ENCODE results near the gene ADAT1.

ADAT1 gene

GRCh38 chr16:75660726-75661302, 37.7 kb upstream of the ADAT1 start:
- ATAC-seq = no peak
- TF ChIP-seq ZNF565 (CRISPR knock-in tag; conservative IDR thresholded peaks at IDR 0.05; ENCODE audit: low read depth) (no peak), CSDC2 (CRISPR knock-in tag; IDR thresholded peaks at IDR 0.05) (no peak), RARB (CRISPR knock-in tag; IDR thresholded peaks at IDR 0.05) (no peak), GLIS3 (CRISPR knock-in tag; IDR thresholded peaks at IDR 0.05) (no peak), POU6F1 (CRISPR knock-in tag; IDR thresholded peaks at IDR 0.05; ENCODE audit: borderline replicate concordance, low read depth) (no peak), BACH2 (CRISPR knock-in tag; IDR thresholded peaks at IDR 0.05; ENCODE audit: borderline replicate concordance) (no peak), ZFP30 (CRISPR knock-in tag; IDR thresholded peaks at IDR 0.05) (no peak), ZNF8 (CRISPR knock-in tag; IDR thresholded peaks at IDR 0.05) (no peak), OSR1 (CRISPR knock-in tag; IDR thresholded peaks at IDR 0.05) (no peak), PATZ1 (CRISPR knock-in tag; IDR thresholded peaks at IDR 0.05; ENCODE audit: borderline replicate concordance) (no peak), ZFP3 (CRISPR knock-in tag; IDR thresholded peaks at IDR 0.05) (no peak), ZNF70 (CRISPR knock-in tag; IDR thresholded peaks at IDR 0.05) (no peak), PPARA (CRISPR knock-in tag; IDR thresholded peaks at IDR 0.05; ENCODE audit: borderline replicate concordance) (no peak), ARNTL (CRISPR knock-in tag; IDR thresholded peaks at IDR 0.05; ENCODE audit: borderline replicate concordance, low read depth) (no peak), ISL1 (CRISPR knock-in tag; IDR thresholded peaks at IDR 0.05) (no peak), TOX (CRISPR knock-in tag; IDR thresholded peaks at IDR 0.05; ENCODE audit: borderline replicate concordance) (no peak), TCF4 (CRISPR knock-in tag; IDR thresholded peaks at IDR 0.05; ENCODE audit: borderline replicate concordance) (no peak), ZC3H10 (CRISPR knock-in tag; IDR thresholded peaks at IDR 0.05) (no peak), TSHZ2 (CRISPR knock-in tag; IDR thresholded peaks at IDR 0.05) (no peak)

GRCh38 chr16:75660321-75660720, 37.2 kb upstream of the ADAT1 start:
- TF ChIP-seq CSRNP3 (CRISPR knock-in tag; IDR thresholded peaks at IDR 0.05) (no peak), SNAI2 (CRISPR knock-in tag; IDR thresholded peaks at IDR 0.05) (no peak), TSHZ2 (CRISPR knock-in tag; IDR thresholded peaks at IDR 0.05) (no peak), PPARA (CRISPR knock-in tag; IDR thresholded peaks at IDR 0.05; ENCODE audit: borderline replicate concordance) (no peak), ZFP3 (CRISPR knock-in tag; IDR thresholded peaks at IDR 0.05) (no peak)
- ATAC-seq = no peak

Measured in SK-N-SH treated with all-trans-retinoic acid at 6 μM for 48 hours (cell line).